NCI-H2107 (cell line): Measurements from ENCODE around the gene PDCD10.
A peak's percentile ranks its signal among the peaks of the same experiment; 100 is the strongest.

Experiments used
- DNase-seq: peaks from one replicate; lab custom pipeline; 2025; lab: John Stamatoyannopoulos, UW

The PDCD10 gene

GRCh38 chr3:167679526-167679925 lies 55.2 kb downstream of the PDCD10 start:
- no peak for DNase-seq

- DNase-seq = no peak
These were observed 58.8 kb downstream of the PDCD10 start for GRCh38 chr3:167675848-167676247.

- no peak for DNase-seq
These were observed 61.5 kb downstream of the PDCD10 start for GRCh38 chr3:167673221-167673620.

- DNase-seq = no peak
These were observed 62.7 kb downstream of the PDCD10 start for GRCh38 chr3:167671878-167672427.

GRCh38 chr3:167669699-167670098 lies 65.0 kb downstream of the PDCD10 start:
- no peak for DNase-seq

GRCh38 chr3:167668651-167669050 lies 66.0 kb downstream of the PDCD10 start:
- no peak for DNase-seq

GRCh38 chr3:167666563-167666962 lies 68.1 kb downstream of the PDCD10 start:
- DNase-seq = no peak

- DNase-seq = no peak
These were observed 71.7 kb downstream of the PDCD10 start for GRCh38 chr3:167662919-167663400.

GRCh38 chr3:167657684-167658225 lies 76.9 kb downstream of the PDCD10 start:
- no peak for DNase-seq

- no peak for DNase-seq
These were observed 77.9 kb downstream of the PDCD10 start for GRCh38 chr3:167656821-167657220.

- DNase-seq = peak; percentile 32
These were observed 80.9 kb downstream of the PDCD10 start, which contains the start of gene WDR49 for GRCh38 chr3:167653760-167654159. Gene WDR49, minus strand, starts transcription at chr3:167653942. Its CDS starts 517 bp downstream, at chr3:167653425.

GRCh38 chr3:167653155-167653554 lies 81.5 kb downstream of the PDCD10 start:
- no peak for DNase-seq

- DNase-seq = no peak
These were observed 82.9 kb downstream of the PDCD10 start for GRCh38 chr3:167651826-167652225.

GRCh38 chr3:167650459-167650858 lies 84.2 kb downstream of the PDCD10 start:
- DNase-seq = no peak

- DNase-seq = no peak
These were observed 84.9 kb downstream of the PDCD10 start for GRCh38 chr3:167649746-167650145.

- DNase-seq = no peak
These were observed 90.1 kb downstream of the PDCD10 start for GRCh38 chr3:167644611-167645010.
